SK-N-MC (cell line): ENCODE measurements around the gene SEMA6A.

Experiments used
- EZH2 ChIP-seq: fragments of 200-600 bp; sonication (generic); IDR thresholded peaks from one replicate; pipeline ENCODE4 v1.6.1; 2017; ENCODE audit warnings: antibody characterized with exemption
- FOXP2 ChIP-seq: optimal IDR thresholded peaks from 2 replicates; pipeline ENCODE3; 2011; ENCODE audit warnings: mild to moderate bottlenecking, moderate library complexity; ENCODE audit not compliant: insufficient read depth; ENCODE audit errors: extremely low read length, control extremely low read depth
- POLR2AphosphoS5 ChIP-seq: IDR thresholded peaks from 2 replicates; pipeline ENCODE4 v1.6.1; 2012; ENCODE audit warnings: mild to moderate bottlenecking, low read depth, low read length, borderline replicate concordance

DNA sequence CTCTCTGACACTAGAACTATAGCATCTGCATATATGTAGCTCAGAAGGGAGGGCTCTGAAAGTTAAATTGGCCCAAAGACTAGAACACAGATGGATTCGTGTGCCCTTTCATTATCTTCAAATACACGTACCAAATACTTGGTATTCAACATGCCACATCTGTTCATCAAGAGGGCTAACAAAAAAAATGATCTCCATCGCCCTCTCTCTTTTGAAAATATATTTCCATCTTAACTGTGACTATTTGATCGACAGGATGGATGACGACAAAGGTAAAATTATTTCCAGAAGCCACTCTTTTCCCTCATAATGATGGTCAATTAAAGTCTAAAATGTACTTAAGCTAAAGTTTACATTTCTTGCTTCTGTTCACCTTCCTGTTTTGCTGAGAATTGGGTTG, 77.0 kb downstream of the SEMA6A start:
- TF ChIP-seq EZH2: no peak
- TF ChIP-seq POLR2AphosphoS5: no peak
- no peak for TF ChIP-seq FOXP2
